ENCODE measurements around the gene HUNK. TPM values are rescaled to one million over a fixed set of nuclear protein-coding genes. Genes with fewer than 3 reads are reported as not detected.

The HUNK gene
- total RNA-seq, 4 donors from 2014 or later, result 0.42 to 3.2 (median 1.0) TPM

DNA sequence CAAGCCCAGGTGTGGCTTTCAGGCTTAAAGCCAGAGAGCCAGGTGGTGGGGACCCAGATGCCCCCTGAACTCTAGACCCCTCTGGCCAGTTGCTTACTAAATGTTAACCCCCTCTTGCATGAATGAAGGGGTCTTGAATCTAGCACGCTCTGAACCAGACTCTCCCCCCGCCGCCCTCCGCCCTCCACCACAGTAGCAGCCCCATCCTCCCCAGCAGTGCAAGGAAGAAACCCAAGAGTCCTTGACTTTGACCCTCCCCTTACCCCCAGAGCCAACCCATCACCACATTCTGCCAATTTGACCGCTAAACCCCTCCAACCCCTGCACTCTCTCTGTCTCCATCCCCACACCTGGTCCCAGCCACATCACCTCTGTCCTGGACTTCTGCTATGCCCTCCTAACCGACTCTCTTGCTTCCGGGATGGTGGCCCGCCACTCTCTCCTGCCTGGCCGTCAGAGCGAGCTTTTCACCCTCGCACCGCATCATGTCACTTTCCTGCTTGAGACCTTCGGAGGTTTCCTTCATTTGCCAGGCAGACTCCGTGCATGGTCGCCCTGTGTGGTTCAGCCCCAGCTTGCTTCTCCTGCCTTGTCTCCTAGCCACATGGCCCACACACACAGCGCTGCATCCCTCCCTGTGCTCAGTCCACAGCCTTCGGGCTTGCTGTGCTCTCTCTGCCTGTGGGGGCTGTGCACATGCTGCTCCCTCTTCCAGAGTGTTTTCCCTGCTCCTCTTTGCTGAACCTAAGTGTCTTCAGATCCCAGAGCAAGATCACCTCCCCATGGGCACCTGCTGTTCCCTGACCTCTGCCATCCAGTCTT is 113.4 kb downstream of the HUNK start:
- intact Hi-C loops (cut with DNase I), result no loop called here
- no peak overlapping the region for H3K27ac ChIP-seq (replicated peaks in 1 of 4)
- WGBS, result 91% methylated on average over 17 of the region's 17 CpGs
- no peaks in the 10 kb centered on the region for H3K9me3 ChIP-seq
- TF ChIP-seq EP300 (IDR thresholded peaks at IDR 0.05) (no peak), POLR2A (IDR thresholded peaks at IDR 0.05; ENCODE audit: low read depth) (no peak), POLR2AphosphoS5 (IDR thresholded peaks at IDR 0.05) (no peak)
- TF ChIP-seq, protein P1, sequence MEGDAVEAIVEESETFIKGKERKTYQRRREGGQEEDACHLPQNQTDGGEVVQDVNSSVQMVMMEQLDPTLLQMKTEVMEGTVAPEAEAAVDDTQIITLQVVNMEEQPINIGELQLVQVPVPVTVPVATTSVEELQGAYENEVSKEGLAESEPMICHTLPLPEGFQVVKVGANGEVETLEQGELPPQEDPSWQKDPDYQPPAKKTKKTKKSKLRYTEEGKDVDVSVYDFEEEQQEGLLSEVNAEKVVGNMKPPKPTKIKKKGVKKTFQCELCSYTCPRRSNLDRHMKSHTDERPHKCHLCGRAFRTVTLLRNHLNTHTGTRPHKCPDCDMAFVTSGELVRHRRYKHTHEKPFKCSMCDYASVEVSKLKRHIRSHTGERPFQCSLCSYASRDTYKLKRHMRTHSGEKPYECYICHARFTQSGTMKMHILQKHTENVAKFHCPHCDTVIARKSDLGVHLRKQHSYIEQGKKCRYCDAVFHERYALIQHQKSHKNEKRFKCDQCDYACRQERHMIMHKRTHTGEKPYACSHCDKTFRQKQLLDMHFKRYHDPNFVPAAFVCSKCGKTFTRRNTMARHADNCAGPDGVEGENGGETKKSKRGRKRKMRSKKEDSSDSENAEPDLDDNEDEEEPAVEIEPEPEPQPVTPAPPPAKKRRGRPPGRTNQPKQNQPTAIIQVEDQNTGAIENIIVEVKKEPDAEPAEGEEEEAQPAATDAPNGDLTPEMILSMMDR (IDR thresholded peaks at IDR 0.05), result no peak
- H3K36me3 ChIP-seq, result no peaks in the 10 kb centered on the region
- peaks cover 0 to 12% (median 9%) of the 10 kb centered on the region in 4 donors for H3K4me1 ChIP-seq
- DNase-seq (ENCODE audit: extremely low spot score), result no peak
- no peaks in the 10 kb centered on the region for H3K27me3 ChIP-seq
- H3K4me3 ChIP-seq, result no peak overlapping the region

GRCh38 chr21:31987696-31988095 is 114.9 kb downstream of the HUNK start:
- Histone ChIP-seq H3K36me3 (no peaks in the 10 kb centered on the region), H3K27me3 (no peaks in the 10 kb centered on the region), H3K27ac (replicated peaks in 1 of 4) (no peak overlapping the region), H3K9me3 (no peaks in the 10 kb centered on the region), H3K4me1 (peaks cover 0 to 12% (median 9%) of the 10 kb centered on the region in 4 donors), H3K4me3 (no peak overlapping the region)
- 85% methylated on average over 9 of the region's 9 CpGs for WGBS
- no peak for DNase-seq (ENCODE audit: extremely low spot score)
- TF ChIP-seq POLR2A (IDR thresholded peaks at IDR 0.05; ENCODE audit: low read depth) (no peak), POLR2AphosphoS5 (IDR thresholded peaks at IDR 0.05) (no peak), EP300 (IDR thresholded peaks at IDR 0.05) (no peak)
- TF ChIP-seq, protein P1 (IDR thresholded peaks at IDR 0.05), result no peak
- intact Hi-C loops (cut with DNase I), result no loop called here

- 88% methylated on average over 4 of the region's 4 CpGs for WGBS
- Histone ChIP-seq H3K4me3 (no peak overlapping the region), H3K27ac (replicated peaks in 1 of 4) (no peak overlapping the region), H3K9me3 (no peaks in the 10 kb centered on the region), H3K36me3 (no peaks in the 10 kb centered on the region), H3K4me1 (peaks cover 0 to 3% (median 1%) of the 10 kb centered on the region in 4 donors), H3K27me3 (no peaks in the 10 kb centered on the region)
- no peak for TF ChIP-seq POLR2AphosphoS5 (IDR thresholded peaks at IDR 0.05)
- no peak for DNase-seq (ENCODE audit: extremely low spot score)
- intact Hi-C loops (cut with DNase I), result no loop called here
Measured at GRCh38 chr21:31988492-31989290, 115.9 kb downstream of the HUNK start.

DNA sequence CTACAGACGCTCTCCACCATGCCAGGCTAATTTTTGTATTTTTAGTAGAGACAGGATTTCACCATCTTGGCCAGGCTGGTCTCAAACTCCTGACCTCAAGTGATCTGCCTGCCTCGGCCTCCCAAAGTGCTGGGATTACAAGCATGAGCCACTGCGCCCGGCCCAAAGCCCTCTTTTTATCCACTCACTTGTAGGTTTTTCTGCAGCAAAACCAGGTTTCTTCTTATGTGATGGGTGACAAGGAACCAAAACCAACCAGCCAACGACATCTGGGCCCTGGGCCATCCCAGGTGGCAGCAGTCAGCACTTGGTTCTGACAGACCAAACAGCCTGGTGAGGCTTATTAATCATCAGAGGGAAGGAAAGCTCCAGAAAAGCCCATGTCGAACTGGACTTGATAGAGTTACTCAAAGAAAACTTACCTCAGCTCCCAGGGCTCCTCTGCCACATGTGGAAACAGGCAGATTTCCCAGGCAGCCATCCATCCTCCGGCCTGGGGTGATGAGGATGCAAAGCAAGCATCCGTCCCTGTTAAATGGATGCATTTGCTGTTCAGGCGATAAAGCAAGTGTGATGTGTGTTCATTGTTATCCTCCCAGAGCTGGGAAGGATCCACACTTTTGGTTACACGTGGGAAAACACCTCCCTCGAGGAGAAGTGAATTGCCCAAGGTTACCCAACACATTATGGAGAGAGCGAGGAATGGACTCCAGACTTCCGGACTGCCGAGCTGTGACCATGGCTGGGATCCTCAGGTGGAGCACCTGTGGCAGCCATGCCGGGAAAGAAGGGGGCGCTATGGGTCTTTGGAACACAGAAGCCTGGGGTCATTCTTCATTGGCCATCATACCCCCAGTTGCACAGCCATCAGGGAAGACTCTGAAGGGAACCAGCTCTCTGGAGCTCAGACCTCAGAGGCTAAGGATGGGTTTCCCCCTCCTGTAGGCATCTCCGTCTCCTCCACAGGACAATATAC is 118.8 kb downstream of the HUNK start:
- Histone ChIP-seq H3K4me3 (no peak overlapping the region), H3K9me3 (no peaks in the 10 kb centered on the region), H3K27me3 (no peaks in the 10 kb centered on the region), H3K36me3 (no peaks in the 10 kb centered on the region), H3K4me1 (peaks cover 0 to 10% (median 9%) of the 10 kb centered on the region in 4 donors), H3K27ac (replicated peaks in 1 of 4) (no peak overlapping the region)
- intact Hi-C loops (cut with DNase I), result no loop called here
- TF ChIP-seq, protein P1 (IDR thresholded peaks at IDR 0.05), result no peak
- TF ChIP-seq POLR2AphosphoS5 (IDR thresholded peaks at IDR 0.05) (no peak), EP300 (IDR thresholded peaks at IDR 0.05) (no peak), POLR2A (IDR thresholded peaks at IDR 0.05; ENCODE audit: low read depth) (no peak)
- 93% methylated on average over 14 of the region's 17 CpGs for WGBS
- DNase-seq (ENCODE audit: extremely low spot score), result no peak
